ENCODE results near the gene PEX11A.
"Not testable (repeated sequence)": the region's sequence is repeated elsewhere in the genome, so short reads cannot be mapped to it uniquely, and the experiment has no call there.

Gene PEX11A

GRCh38 chr15:89690276-89691218, at the start of gene PEX11A, which contains the start of gene WDR93:
TSS of gene PEX11A (minus strand) at chr15:89690754. CDS start at chr15:89690632, 122 bp downstream.
TSS of gene WDR93 (plus strand) at chr15:89690811. CDS start at chr15:89701747, 10,936 bp downstream.
- peak; percentile 46 to 58 (median 52) for DNase-seq

GRCh38 chr15:89740137-89740536, 49.6 kb upstream of the PEX11A start:
- DNase-seq = peak in 3 of 4 experiments; percentile 9 to 23 (median 18)

GRCh38 chr15:89735773-89736172, 45.2 kb upstream of the PEX11A start:
- no peak for DNase-seq

- DNase-seq = no peak
These were observed 42.1 kb upstream of the PEX11A start for GRCh38 chr15:89732451-89733172.

GRCh38 chr15:89731275-89731674, 40.7 kb upstream of the PEX11A start:
- DNase-seq = no peak

GRCh38 chr15:89728254-89728653, 37.7 kb upstream of the PEX11A start:
- DNase-seq = no peak

GRCh38 chr15:89725064-89725463, 34.5 kb upstream of the PEX11A start:
- no peak for DNase-seq

GRCh38 chr15:89724621-89725020, 34.1 kb upstream of the PEX11A start:
- no peak for DNase-seq

GRCh38 chr15:89723031-89723430, 32.5 kb upstream of the PEX11A start:
- DNase-seq = no peak

- DNase-seq = no peak
These were observed 24.2 kb upstream of the PEX11A start for GRCh38 chr15:89714775-89715174.

- DNase-seq = no peak
These were observed 17.0 kb upstream of the PEX11A start for GRCh38 chr15:89707577-89707976.

GRCh38 chr15:89704411-89704810, 13.9 kb upstream of the PEX11A start:
- no peak for DNase-seq

- DNase-seq = no peak
These were observed 4.6 kb upstream of the PEX11A start for GRCh38 chr15:89695198-89695597.

GRCh38 chr15:89693696-89694095, 3.1 kb upstream of the PEX11A start:
- DNase-seq = no peak

- DNase-seq = no peak
These were observed 2.5 kb upstream of the PEX11A start for GRCh38 chr15:89693091-89693490.

GRCh38 chr15:89689930-89690275, 651 bp downstream of the PEX11A start:
- not testable (repeated sequence) for DNase-seq

- no peak for DNase-seq
These were observed 4.0 kb downstream of the PEX11A start for GRCh38 chr15:89686522-89686921.

GRCh38 chr15:89685995-89686394, 4.6 kb downstream of the PEX11A start:
- no peak for DNase-seq

GRCh38 chr15:89681146-89681545, 9.4 kb downstream of the PEX11A start:
- no peak for DNase-seq

- DNase-seq = no peak
These were observed 10.2 kb downstream of the PEX11A start for GRCh38 chr15:89680282-89680873.

- no peak for DNase-seq
These were observed 11.3 kb downstream of the PEX11A start, which contains the start of gene PLIN1 for GRCh38 chr15:89679212-89679611. TSS of gene PLIN1 (minus strand) at chr15:89679367. CDS start at chr15:89677489, 1,878 bp downstream.

GRCh38 chr15:89677381-89677780, 13.2 kb downstream of the PEX11A start:
- no peak for DNase-seq

- no peak for DNase-seq
These were observed 14.9 kb downstream of the PEX11A start for GRCh38 chr15:89675606-89676005.
